COLO668 (cell line): ENCODE results near the gene CD164.

Experiments
- DNase-seq: peaks from one replicate; lab custom pipeline; 2025; ENCODE audit not compliant: unreplicated experiment; lab: John Stamatoyannopoulos, UW

The CD164 gene

DNA sequence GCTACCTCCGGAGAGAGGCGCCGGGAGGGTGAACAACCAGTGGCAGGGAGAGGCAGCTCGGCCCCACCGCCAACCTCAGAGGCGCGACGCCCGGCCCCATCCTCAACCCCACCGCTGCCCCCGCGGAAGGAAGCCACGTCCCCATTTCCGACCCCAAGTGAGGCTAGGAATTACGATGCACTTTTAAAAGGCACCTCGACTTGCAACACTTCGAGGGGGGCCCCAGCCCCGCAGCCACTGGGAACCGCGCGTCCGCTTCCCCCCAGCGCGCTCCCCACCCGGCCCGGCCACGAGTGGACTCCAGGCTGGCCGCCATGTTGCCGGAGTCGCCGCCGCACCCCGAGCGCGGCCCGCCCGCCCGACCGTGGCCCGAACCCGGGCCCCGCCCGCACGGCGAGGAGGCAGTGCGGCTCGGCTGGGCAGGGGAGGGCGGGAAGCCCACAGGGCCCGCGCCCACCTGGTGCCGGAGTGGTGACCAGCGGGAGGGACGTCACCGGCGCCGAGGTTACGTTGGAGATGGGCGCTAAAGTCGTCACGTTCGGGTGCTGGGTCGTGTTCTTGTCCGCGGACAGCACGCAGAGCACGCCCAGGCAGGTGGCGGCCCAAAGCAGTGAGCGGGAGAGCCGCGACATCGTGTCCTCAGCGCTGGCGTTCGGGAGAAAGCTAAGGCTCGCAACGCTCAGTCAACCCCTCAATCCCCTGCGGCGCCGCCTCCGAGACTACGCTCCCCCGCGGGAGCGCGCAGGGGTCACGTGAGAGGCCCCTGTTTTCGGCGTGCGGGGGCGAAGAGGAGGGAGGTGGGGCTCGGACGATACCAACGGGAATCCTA lies at the start of gene CD164:
Gene CD164, minus strand, starts transcription at position 721 of the 829 bp plus-strand sequence. Its CDS starts 89 bp downstream, at position 632.
- DNase-seq: peak; percentile 94

DNA sequence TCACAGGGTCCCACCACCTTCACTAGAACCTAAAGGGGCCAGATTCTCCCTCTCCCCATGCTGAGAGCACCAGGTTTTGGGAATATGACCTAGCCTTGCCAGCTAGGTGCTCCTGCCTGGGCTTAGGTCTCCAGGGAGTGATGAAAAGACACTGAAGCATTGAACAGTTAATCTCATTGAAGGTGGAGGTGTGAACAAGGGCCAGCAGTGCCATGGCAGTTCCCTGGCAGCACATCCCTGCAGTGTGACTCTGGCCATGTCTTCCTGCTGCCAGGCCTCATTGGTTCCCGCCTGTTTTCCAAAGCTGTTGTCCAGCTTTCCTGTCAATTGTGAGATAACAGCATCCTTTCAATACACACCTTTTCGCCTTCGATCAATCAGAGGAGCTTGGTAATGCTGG lies 47.2 kb upstream of the CD164 start:
- no peak for DNase-seq

DNA sequence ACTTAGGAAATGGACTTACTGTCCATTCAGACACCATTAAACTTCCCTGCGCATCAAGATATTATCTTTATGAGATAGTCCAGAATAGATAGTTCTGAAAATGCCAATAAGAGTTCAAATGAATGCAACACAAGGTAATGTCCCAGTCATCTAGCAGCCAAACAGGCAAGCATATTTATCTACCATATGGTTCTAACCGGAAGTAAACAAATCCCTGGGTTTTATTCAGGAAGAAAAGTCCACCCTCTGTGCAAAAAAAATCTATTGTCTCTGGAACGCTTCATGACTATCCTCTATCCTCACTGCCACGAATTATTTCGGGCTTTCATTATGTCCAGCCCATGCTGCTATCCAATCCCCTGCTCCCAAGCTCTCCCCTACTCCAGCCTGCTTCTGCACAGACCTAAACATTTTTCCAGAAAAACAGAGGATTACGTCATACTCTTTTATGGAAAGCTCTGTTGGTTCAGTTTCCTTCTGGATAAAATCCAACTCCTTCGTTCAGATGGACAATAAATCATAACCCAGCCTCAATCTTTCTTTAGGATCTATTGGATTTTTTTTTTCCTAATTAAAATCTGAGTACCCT lies 46.7 kb upstream of the CD164 start:
- DNase-seq: no peak

DNA sequence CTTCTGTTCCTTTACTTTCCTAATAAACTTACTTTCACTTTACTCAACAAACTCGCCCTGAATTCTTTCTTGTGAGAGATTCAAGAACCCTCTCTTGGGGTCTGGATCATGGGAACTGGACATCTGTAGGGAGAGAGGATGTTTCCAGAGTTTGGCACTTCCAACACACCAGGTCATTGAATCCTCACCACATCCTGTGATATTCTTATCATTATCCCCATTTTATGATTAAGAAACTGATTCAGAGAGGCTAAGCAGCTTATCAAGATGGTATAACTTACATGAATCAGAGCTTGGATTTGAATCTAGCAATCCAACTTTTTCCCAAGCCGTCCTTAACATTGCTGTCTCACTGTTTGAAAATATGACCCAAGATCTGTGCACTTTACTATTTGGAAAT lies 42.7 kb upstream of the CD164 start:
- DNase-seq: no peak

DNA sequence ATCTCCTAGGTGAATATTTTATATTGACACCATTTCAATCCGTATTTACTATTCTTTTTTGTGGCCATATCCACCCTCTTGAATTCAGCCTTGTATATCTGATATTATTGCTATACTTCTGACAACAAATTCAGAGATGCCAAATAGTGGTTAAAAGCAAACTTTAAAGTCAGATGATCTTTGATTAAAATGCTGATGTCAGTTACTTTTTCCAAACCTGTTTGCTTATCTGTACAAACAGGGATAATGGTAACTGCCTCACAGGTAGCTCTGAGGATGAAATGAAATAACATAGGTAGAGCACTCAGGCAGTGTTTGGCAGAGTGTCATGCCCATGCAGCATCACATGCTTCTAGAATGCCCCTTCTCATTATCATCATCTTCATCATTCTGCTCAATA lies 38.9 kb upstream of the CD164 start:
- no peak for DNase-seq

DNA sequence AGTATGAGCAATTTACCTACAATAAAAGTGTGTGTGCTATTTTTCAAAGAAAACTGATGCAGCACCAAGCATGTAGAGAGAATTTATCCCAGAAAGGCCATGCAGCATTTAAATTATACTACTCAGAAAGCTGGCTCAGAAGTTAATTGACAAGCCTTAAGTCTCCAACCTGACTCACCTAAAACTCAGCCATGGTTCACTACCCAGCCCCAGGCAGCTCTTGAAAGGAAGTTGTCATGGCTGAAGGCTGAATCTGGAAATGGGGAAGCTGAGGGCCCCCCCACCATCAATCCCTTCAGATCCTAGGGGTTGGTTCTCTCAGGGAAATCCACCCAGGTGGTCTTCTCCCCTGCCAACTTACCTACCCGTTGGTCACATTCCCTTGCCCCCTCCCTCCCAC lies 38.5 kb upstream of the CD164 start:
- DNase-seq: no peak

DNA sequence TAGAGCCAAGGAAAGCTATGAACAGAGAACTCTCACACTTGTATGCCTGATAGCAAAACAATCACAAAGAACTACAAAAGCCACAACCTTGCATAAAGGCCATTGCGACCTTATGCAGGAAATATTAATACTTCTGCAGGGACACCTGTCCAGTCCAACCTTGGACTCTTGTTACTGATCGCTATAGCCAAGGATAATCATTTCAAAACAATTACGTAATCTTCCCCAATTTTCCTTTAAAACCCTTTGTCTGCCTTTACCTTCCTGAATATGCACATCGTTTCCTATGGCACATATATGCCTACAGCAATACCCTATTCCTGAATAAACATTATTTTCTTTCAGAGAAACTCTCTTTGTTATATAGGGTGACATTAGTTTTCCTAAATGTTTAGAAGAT lies 35.4 kb upstream of the CD164 start:
- no peak for DNase-seq

DNA sequence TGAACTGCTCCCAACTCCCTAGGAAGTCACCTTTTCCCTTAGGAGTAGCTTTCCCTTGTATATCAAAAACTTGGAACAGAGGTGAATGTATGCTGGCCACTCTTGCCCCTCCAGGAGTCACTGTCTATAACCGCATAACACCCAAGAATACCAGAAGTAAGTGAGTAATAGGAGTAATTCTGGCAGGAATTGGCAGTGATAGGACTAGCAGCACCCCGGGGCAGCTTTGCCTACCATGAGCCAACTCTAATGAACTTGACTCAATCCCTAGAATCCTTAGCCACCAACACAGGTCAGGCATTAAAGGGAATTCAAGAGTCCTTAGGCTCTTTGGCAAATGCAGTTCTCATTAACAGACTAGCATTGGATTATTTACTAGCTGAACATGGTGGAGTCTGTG lies 28.8 kb upstream of the CD164 start:
- DNase-seq: no peak

DNA sequence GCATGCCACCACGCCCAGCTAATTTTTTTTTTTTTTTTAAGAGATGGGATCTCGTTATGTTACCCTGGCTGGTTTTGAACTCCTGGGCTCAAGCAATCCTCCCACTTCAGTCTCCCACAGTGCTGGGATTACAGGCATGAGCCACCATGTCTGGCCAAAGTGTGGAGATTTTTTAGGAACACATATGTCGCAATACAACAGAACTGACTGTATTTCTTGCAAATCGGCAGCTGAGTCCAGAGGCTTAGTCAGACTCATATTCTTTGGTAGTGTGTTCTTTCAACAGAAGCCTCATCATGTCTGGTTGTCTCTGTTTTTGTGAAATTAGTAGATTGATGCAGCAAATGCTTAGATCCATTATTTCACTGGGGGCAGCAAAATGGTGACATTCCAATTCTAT lies 23.9 kb upstream of the CD164 start:
- DNase-seq: no peak

DNA sequence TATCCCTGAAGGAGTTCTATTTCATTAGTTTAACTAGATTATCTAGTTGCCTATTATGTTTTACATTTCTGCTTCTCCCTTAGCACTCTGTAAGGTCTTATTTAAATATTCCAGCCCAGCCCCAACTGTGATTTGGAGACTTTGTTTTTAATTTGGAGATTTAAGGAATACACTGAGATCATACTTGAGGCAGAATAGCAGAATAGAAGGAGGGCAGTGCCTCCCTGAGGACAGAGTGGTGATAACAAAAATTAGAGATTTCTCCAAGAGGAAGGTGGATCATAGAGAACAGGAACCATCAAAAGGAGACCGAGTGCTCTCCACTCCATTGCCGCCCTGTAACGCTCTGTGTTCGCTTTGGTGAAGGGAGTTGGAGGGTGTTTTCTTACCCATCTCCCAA lies 14.8 kb upstream of the CD164 start:
- DNase-seq: no peak

DNA sequence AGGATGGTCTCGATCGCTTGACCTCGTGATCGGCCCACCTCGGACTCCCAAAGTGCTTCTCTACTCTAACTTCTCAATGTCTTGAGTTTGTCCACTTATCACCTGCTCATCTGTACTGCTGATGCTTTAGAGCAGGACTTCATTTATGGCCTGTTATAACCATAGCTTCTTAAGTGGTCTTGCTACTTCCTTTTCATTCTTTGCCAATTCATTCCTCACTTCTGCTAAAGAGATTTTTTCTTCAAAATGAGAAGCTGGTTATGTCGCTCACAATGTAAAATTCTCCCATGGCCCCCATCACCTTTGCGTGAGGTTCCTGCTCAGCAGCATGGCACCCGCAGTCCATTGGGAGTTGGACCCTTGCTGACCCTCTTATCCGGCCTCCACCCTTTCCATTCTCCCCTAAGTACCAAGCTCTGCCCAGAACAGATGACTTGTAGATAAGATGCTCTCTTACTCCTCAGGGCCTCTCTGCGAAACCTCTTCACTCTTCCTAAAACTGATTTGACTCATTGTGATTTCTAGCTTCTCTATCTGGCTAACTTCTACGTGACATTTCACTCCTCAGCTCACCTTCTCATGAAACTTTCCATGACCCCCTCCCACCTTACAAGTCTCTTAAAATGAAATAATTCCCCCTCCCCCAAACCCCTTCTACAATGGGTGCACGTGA lies 13.9 kb upstream of the CD164 start:
- no peak for DNase-seq

DNA sequence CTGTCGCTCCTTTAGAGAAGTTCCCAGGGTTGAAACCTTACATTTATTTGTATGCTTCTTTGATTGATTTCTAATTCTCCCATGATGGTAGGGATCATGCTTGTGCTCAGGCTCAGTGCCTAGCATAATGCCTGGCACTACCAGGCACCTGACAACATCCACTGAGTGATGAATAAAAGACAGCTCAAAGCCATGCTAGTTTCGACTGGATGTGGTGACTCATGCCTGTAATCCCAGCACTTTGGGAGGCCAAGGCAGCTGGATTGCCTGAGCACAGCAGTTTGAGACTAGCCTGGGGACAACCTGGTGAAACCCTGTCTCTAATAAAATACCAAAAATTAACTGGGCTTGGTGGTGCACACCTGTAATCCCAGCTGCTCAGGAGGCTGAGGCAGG lies 11.6 kb upstream of the CD164 start:
- DNase-seq: no peak

DNA sequence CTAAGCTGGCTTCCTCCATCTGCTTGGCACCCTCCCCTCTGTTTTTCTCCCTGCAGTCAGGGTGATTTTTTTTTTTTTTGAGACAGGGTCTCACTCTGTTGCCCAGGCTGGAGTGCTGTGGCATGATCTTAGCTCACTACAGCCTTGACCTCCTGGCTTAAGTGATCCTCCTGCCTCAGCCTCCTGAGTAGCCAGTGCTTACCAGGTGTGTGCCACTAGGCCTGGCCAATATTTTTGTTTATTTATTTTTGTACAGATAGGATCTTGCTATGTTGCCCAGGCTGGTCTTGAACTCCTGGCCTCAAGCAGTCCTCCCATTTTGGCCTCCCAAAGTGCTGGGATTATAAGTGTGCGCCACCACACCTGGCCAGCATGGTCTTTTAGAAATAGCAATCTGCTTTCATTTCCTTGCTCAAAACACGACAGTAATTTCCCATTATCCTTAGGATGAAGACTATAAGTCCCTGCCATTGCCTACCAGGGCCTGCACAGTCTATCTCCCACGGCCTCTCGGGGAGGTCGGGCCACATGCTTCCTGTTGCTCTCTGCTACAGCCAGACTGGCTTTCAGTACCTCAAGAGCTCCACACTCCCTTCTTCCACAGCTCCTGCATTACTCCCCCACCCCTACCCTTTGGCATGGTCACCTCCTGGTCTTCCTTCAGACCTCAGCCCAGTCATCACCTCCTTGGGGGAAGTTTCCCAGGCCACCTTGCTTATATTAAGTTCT lies 11.1 kb upstream of the CD164 start:
- DNase-seq: no peak

DNA sequence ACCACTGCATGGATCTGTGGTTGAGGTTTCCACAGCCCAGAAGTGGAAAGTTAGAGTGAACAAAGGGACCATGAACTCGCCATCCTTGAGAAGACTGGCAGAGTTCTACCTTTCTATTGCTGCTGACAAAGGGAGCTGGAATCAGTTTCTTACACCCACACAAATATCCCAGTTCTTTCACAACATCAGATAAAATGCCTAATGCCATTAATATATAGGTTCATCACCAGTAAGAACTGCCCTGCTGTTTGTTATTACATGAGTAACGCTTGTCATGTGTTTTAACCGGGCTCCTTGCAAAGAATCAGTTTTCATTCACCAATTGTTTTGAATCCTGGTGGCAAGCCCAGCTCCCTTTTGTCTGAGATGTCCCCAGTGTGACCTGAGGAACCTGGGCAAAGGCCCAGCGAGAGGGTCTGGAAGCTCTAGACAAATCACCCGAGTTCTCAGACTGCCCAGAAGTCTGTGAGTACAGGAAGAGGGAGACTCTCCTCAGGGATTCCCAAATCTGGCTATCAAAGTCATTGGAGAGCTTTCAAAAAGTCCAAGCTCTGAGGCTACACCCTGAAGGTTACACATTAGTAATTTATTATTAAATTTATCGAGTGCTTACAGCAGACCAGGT lies 7.5 kb upstream of the CD164 start:
- no peak for DNase-seq

DNA sequence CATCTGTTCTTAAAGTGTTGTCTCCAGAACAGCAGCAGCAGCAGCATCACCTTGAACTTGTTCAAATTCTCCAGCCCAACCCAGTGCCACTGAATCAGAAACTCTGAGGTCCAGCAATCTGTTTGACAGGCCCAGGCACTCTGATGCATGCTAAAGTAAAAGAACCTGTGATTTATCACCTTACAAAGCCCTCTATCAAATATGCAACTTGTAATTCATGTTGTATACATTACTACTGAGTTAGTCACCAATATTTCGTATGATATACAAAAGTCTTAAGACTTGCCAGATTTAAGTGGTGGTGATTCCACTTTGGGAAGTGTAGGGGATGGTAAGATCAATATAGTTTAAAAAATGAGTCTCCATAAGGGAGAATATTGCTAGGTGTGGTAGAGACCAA lies 6.0 kb upstream of the CD164 start:
- DNase-seq: no peak

DNA sequence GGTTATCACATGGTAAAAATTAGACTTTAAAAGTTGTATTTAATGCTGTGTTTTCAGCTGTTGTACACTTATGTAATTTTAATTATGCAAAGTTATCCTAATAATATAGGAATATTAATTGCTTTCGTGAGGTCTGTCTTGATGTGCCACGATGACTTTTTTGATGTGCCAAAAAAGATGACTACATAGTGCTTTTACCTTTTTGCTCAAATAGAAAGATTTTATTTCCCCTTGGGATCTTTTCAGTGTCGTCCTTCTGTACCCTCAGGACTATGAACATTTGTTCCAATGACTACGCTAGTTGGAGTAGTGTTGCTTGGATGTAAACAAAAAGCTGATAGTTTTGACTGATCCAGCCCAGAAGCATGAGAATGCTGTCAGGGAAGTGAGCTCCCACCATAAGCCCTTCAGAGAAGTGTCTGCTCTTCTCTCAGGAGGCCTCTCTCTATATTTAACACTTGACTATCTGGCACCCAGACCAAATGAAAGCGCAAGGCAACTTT lies 1.2 kb upstream of the CD164 start:
- no peak for DNase-seq

DNA sequence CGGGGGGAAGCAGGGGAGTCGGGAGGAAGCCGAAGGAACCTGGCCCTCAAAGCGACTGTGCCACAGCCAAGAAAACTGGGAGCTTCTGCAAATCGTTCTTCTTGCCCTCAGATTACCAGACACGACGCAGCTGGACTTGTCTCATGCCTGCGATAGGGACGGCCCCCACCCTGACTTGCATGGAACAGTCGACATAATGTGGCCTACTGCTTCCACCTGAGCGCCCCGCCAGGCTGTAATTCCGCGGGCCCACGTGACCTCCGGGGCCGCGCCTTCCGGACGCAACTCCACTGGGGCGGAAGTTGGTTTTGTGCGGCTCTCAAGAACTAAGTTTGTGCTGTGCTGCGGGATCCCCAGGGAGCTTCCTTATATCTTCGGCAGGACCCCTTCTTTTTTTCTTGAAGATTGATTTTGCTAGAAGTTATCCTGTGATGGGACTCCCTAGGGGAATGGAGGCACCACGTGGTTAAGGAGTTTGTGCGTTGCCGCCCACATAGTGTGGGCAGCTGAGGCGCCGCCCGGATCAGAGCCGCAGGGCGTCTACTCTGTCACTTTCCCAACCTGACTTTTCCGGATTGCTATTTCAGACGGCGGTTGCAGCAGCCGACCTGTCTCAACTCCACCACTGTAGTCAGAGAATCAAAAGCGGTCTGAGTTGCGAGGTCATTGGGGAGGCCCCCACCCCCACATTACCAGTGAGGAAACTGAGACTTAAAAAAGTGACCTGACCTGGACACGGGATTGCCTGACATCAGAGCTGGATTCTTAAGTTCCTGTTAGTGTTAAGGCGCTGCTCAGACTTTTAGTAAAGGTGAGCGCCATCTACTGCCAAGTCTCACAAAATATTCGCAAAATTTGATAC lies 540 bp upstream of the CD164 start:
- peak; percentile 89 for DNase-seq

DNA sequence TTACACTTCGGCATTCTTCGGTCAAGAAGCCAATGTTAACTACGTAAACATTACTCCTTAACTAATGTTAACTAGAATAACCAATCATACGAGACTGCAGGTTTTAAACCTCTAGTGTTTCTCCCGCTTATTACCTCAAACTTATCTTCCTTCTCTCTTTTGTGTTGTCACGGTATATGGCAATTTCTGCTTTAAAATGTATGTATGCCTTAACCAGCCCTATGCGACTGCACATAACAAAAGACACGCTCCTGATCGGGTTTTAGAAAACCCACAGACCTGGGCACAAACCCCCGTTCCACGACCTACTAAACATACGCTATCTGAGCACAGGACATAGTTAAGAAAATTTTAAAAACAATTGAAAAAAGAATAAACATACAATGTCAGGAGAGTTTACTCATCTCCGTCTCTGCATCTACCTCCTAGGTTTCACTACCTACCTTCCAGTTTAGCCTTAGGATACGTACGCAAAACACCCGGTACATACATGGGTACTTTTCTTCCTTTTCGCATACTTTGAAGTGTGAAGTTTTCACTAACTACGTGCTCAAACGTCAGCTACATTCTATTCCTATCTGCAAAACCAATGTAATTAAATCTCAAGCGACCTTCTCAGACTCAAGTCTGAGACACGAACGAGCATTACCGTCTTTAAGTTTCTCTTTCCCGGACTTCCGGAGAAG lies 1.1 kb downstream of the CD164 start:
- DNase-seq: no peak

DNA sequence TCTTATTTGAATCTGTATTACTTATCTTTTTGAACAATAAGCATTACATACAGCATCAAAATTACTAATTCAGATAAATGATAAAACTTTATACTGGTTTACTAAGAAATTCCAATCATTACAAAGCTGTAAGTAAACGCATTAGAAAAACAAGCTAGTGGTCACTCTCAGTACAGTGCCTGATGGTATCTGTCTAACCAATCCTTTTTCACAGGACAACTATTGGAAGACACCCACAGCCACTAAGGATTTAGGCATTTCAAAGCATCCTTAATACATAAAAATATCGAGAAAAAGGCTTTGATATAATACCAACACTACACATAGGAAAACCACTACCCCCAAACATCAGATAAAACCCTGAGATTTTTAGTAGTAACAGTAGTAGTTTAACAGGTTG lies 2.6 kb downstream of the CD164 start:
- no peak for DNase-seq
